ENCODE data around the gene TBC1D1. TPM values are rescaled to one million over a fixed set of nuclear protein-coding genes. Genes with fewer than 3 reads are reported as not detected.

TBC1D1 gene
- polyA plus RNA-seq, 3 donors = 23.3 to 70.0 (median 31.5) TPM

GRCh38 chr4:37990731-37991245 lies 99.9 kb downstream of the TBC1D1 start:
- WGBS (ENCODE audit: insufficient coverage) = no CpG with 5 or more reads among the region's 5 CpGs

More at GRCh38 chr4:37990731-37991245, 99.9 kb downstream of the TBC1D1 start:
- intact Hi-C loops (cut with micrococcal nuclease) = no loop called here
- Mint-ChIP-seq H3K4me1 (peaks cover 75% of the 10 kb centered on the region), H3K27ac (peak overlapping the region; percentile 89 to 95 (median 92)), H3K4me3 (no peak overlapping the region), H3K27me3 (ENCODE audit: low read depth in 3 of 3) (no peaks in the 10 kb centered on the region), H3K36me3 (peaks cover 16 to 37% of the 10 kb centered on the region in 2 donors), H3K9me3 (peaks cover 0 to 2% (median 0%) of the 10 kb centered on the region in 7 donors)
- Histone ChIP-seq H3K9me3 (replicated peaks in 1 of 2; ENCODE audit: control insufficient read depth in 1 of 2, insufficient read depth in 1 of 2, low read length in 2 of 2) (no peaks in the 10 kb centered on the region), H4K20me1 (ENCODE audit: insufficient read depth, low read length) (peaks cover 43% of the 10 kb centered on the region), H3K4me3 (replicated peaks in 1 of 3; ENCODE audit: low read depth in 2 of 3, low read length in 3 of 3) (peak overlapping the region in 1 of 3 experiments; percentile 29), H3K4me2 (replicated peaks; ENCODE audit: extremely low read depth, low read length, poor library complexity, severe bottlenecking) (peak overlapping the region; percentile 40), H3K36me3 (replicated peaks in 1 of 2; ENCODE audit: control insufficient read depth in 1 of 2, insufficient read depth in 2 of 2, low read length in 2 of 2) (peaks cover 0 to 9% of the 10 kb centered on the region in 2 donors), H3K9ac (ENCODE audit: insufficient read depth, low read length, poor library complexity, severe bottlenecking) (peak overlapping the region; percentile 38), H3K79me2 (ENCODE audit: insufficient read depth, low read length) (peaks cover 97% of the 10 kb centered on the region), H2AFZ (ENCODE audit: insufficient read depth, low read depth, low read length, poor library complexity, severe bottlenecking) (no peak overlapping the region), H3K27me3 (ENCODE audit: control insufficient read depth in 2 of 2, insufficient read depth in 2 of 2, low read length in 2 of 2) (no peaks in the 10 kb centered on the region), H3K27ac (ENCODE audit: low read depth in 1 of 2, low read length in 2 of 2) (peak overlapping the region in 1 of 2 donors; percentile 89), H3K4me1 (ENCODE audit: control insufficient read depth in 1 of 2, insufficient read depth in 2 of 2, low read length in 2 of 2) (peaks cover 48 to 66% of the 10 kb centered on the region in 2 donors)
- no peak for DNase-seq
- TF ChIP-seq CTCF (IDR thresholded peaks at IDR 0.05) = no peak

All from CD14-positive monocyte (primary cell).